ENCODE measurements around the gene WAC.

Gene WAC

GRCh38 chr10:28551086-28551485 is 18.2 kb downstream of the WAC start:
- Histone ChIP-seq H3K4me1 (ENCODE audit: insufficient read depth, low read length, severe bottlenecking) (no peaks in the 10 kb centered on the region), H3K4me2 (ENCODE audit: low read length) (no peak overlapping the region), H3K9ac (ENCODE audit: low read length) (no peak overlapping the region), H2AFZ (ENCODE audit: low read length) (no peak overlapping the region), H4K20me1 (ENCODE audit: insufficient read depth, low read length) (peaks cover 13% of the 10 kb centered on the region; the same call in 1 of the 2 replicates), H3K9me3 (ENCODE audit: low read length) (no peaks in the 10 kb centered on the region), H3F3A (ENCODE audit: insufficient read depth, low read length) (no peaks in the 10 kb centered on the region), H3K9me2 (ENCODE audit: low read depth, low read length) (no peaks in the 10 kb centered on the region), H3K27me3 (ENCODE audit: insufficient read depth, low read length) (no peaks in the 10 kb centered on the region), H3K79me2 (ENCODE audit: insufficient read depth, low read length) (peaks cover 98% of the 10 kb centered on the region), H3K27ac (ENCODE audit: low read depth, low read length, poor library complexity, severe bottlenecking) (no peak overlapping the region), H3K4me3 (ENCODE audit: low read depth, low read length, poor library complexity, severe bottlenecking) (no peak overlapping the region), H3K36me3 (ENCODE audit: insufficient read depth, low read length) (peaks cover 96% of the 10 kb centered on the region)
- no peak for TF ChIP-seq EZH2 (IDR thresholded peaks at IDR 0.05; ENCODE audit: borderline replicate concordance, low read length)
- TF ChIP-seq, protein P1, sequence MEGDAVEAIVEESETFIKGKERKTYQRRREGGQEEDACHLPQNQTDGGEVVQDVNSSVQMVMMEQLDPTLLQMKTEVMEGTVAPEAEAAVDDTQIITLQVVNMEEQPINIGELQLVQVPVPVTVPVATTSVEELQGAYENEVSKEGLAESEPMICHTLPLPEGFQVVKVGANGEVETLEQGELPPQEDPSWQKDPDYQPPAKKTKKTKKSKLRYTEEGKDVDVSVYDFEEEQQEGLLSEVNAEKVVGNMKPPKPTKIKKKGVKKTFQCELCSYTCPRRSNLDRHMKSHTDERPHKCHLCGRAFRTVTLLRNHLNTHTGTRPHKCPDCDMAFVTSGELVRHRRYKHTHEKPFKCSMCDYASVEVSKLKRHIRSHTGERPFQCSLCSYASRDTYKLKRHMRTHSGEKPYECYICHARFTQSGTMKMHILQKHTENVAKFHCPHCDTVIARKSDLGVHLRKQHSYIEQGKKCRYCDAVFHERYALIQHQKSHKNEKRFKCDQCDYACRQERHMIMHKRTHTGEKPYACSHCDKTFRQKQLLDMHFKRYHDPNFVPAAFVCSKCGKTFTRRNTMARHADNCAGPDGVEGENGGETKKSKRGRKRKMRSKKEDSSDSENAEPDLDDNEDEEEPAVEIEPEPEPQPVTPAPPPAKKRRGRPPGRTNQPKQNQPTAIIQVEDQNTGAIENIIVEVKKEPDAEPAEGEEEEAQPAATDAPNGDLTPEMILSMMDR (IDR thresholded peaks at IDR 0.05; ENCODE audit: low read length): no peak

DNA sequence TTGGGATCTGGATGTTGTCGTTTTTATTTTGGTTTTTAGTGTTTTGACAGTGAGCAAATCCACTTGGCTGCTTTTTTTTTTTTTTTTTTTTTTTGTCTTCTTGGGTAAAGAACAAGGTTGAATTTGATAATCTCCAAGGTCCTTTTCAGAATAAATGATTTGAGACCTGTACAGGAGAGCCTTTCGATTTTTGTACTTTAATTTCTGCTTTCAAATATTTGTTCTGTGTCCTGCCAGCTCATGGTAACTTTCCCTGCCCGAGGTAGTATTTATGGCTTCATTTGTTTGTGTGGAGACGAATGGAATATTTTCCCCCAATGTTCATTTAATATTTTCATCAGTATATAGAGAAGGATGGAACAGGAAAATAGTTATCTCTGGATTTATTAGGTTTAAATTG is 19.9 kb downstream of the WAC start:
- Histone ChIP-seq H3K79me2 (ENCODE audit: insufficient read depth, low read length) (peaks cover 99% of the 10 kb centered on the region), H3K4me3 (ENCODE audit: low read depth, low read length, poor library complexity, severe bottlenecking) (no peak overlapping the region), H3K9ac (ENCODE audit: low read length) (no peak overlapping the region), H3K27ac (ENCODE audit: low read depth, low read length, poor library complexity, severe bottlenecking) (no peak overlapping the region), H4K20me1 (ENCODE audit: insufficient read depth, low read length) (peaks cover 16% of the 10 kb centered on the region), H3K4me1 (ENCODE audit: insufficient read depth, low read length, severe bottlenecking) (no peaks in the 10 kb centered on the region), H3K9me2 (ENCODE audit: low read depth, low read length) (no peaks in the 10 kb centered on the region), H3K4me2 (ENCODE audit: low read length) (no peak overlapping the region), H2AFZ (ENCODE audit: low read length) (no peak overlapping the region), H3K27me3 (ENCODE audit: insufficient read depth, low read length) (no peaks in the 10 kb centered on the region), H3K9me3 (ENCODE audit: low read length) (no peaks in the 10 kb centered on the region), H3F3A (ENCODE audit: insufficient read depth, low read length) (no peaks in the 10 kb centered on the region), H3K36me3 (ENCODE audit: insufficient read depth, low read length) (peaks cover 98% of the 10 kb centered on the region)
- no peak for TF ChIP-seq EZH2 (IDR thresholded peaks at IDR 0.05; ENCODE audit: borderline replicate concordance, low read length)
- TF ChIP-seq, protein P1 (IDR thresholded peaks at IDR 0.05; ENCODE audit: low read length): no peak

GRCh38 chr10:28554009-28554408 is 21.1 kb downstream of the WAC start:
- Histone ChIP-seq H3K79me2 (ENCODE audit: insufficient read depth, low read length) (peaks cover 100% of the 10 kb centered on the region), H3K4me3 (ENCODE audit: low read depth, low read length, poor library complexity, severe bottlenecking) (no peak overlapping the region), H3K9me2 (ENCODE audit: low read depth, low read length) (no peaks in the 10 kb centered on the region), H3K4me1 (ENCODE audit: insufficient read depth, low read length, severe bottlenecking) (no peaks in the 10 kb centered on the region), H4K20me1 (ENCODE audit: insufficient read depth, low read length) (peaks cover 11% of the 10 kb centered on the region), H3K27ac (ENCODE audit: low read depth, low read length, poor library complexity, severe bottlenecking) (no peak overlapping the region), H3K9ac (ENCODE audit: low read length) (no peak overlapping the region), H3F3A (ENCODE audit: insufficient read depth, low read length) (no peaks in the 10 kb centered on the region), H3K9me3 (ENCODE audit: low read length) (no peaks in the 10 kb centered on the region), H3K4me2 (ENCODE audit: low read length) (no peak overlapping the region), H2AFZ (ENCODE audit: low read length) (no peak overlapping the region), H3K36me3 (ENCODE audit: insufficient read depth, low read length) (peaks cover 99% of the 10 kb centered on the region), H3K27me3 (ENCODE audit: insufficient read depth, low read length) (no peaks in the 10 kb centered on the region)
- TF ChIP-seq, protein P1 (IDR thresholded peaks at IDR 0.05; ENCODE audit: low read length): no peak
- TF ChIP-seq EZH2 (IDR thresholded peaks at IDR 0.05; ENCODE audit: borderline replicate concordance, low read length): no peak
